Nephron progenitor cell (in vitro differentiated cells): ENCODE results near the gene ANKRD66.

ENCODE experiments used
- DNase-seq: peaks from one replicate; pipeline ENCODE4 v3.0.0; 2021
- H3K27ac Mint-ChIP-seq: 2 replicates; pipeline ENCODE4 v1.8.0; 2021; ENCODE audit warnings: mild to moderate bottlenecking, moderate library complexity, mixed read lengths
- H3K27me3 Mint-ChIP-seq: 2 replicates; pipeline ENCODE4 v1.8.0; 2021; ENCODE audit warnings: mild to moderate bottlenecking, low read depth, mixed read lengths; ENCODE audit not compliant: poor library complexity
- H3K36me3 Mint-ChIP-seq: 2 replicates; pipeline ENCODE4 v1.8.0; 2021; ENCODE audit warnings: low read depth, mixed read lengths
- H3K4me1 Mint-ChIP-seq: 2 replicates; pipeline ENCODE4 v1.8.0; 2021; ENCODE audit warnings: mixed read lengths
- H3K4me3 Mint-ChIP-seq: 2 replicates; pipeline ENCODE4 v1.8.0; 2021; ENCODE audit warnings: mild to moderate bottlenecking, moderate library complexity, mixed read lengths
- H3K9me3 Mint-ChIP-seq: 2 replicates; pipeline ENCODE4 v1.8.0; 2021; ENCODE audit warnings: mild to moderate bottlenecking, moderate library complexity, mixed read lengths
- TF ChIP-seq, protein P1 (sequence below): fragments of 200-600 bp; sonication (generic); IDR thresholded peaks from 2 replicates; pipeline ENCODE4 v1.5.0; 2021; ENCODE audit warnings: antibody characterized with exemption

Gene ANKRD66

DNA sequence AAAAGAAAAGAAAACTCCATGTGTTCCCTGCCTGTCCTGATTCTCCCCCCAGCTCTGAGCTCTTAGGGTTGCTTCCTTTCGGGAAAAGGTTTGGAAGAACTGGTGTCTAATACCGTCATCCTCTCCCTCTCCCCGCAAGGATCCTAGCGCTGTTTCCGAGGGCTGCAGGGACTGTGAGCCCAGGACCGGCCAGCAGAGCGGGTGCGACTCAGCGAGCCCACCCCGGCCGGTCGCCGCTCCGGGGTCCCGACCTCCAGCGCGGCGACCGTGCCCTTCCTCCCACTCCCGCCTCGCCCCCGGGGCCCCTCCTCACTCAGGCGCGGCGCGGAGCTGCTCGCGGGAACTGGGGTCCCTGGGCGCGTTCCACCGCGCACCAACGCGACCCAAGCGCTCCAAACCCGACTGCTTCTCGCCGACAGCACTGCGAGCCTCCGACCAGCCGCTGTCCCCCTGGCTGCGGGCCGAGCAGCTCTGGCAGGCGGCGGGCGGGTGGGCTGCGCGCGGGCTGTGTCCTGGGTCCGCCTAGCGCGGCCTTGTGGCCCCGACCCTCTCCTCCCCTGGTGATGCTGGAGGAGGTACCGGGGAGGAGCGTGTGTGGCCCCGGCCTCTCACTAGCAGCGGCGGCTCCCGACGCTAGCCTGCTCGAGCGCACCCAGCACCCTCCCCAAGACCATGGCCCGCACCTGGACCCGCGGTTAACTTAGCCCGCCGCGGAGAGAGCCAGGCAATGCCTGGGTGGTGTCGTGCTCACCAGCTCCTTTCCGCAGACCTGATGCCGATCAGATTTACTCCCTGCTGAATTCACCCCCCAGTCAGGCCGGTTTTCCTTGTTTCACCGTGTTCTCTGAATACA, 11.6 kb upstream of the ANKRD66 start, which contains the start of gene PLA2G7:
Gene PLA2G7 (minus strand): TSS at position 509 of the 853 bp plus-strand sequence. CDS start 12,484 bp downstream, outside the sequence.
- Mint-ChIP-seq H3K27ac (no peak within 1 kb of the TSS), H3K9me3 (no peaks in the 10 kb centered on the region), H3K27me3 (peaks cover 50% of the 10 kb centered on the region), H3K4me1 (peaks cover 12% of the 10 kb centered on the region), H3K36me3 (no peaks in the 10 kb centered on the region), H3K4me3 (peak within 1 kb of the TSS; percentile 91)
- TF ChIP-seq, protein P1, sequence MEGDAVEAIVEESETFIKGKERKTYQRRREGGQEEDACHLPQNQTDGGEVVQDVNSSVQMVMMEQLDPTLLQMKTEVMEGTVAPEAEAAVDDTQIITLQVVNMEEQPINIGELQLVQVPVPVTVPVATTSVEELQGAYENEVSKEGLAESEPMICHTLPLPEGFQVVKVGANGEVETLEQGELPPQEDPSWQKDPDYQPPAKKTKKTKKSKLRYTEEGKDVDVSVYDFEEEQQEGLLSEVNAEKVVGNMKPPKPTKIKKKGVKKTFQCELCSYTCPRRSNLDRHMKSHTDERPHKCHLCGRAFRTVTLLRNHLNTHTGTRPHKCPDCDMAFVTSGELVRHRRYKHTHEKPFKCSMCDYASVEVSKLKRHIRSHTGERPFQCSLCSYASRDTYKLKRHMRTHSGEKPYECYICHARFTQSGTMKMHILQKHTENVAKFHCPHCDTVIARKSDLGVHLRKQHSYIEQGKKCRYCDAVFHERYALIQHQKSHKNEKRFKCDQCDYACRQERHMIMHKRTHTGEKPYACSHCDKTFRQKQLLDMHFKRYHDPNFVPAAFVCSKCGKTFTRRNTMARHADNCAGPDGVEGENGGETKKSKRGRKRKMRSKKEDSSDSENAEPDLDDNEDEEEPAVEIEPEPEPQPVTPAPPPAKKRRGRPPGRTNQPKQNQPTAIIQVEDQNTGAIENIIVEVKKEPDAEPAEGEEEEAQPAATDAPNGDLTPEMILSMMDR, result no peak
- peak; percentile 74 for DNase-seq

DNA sequence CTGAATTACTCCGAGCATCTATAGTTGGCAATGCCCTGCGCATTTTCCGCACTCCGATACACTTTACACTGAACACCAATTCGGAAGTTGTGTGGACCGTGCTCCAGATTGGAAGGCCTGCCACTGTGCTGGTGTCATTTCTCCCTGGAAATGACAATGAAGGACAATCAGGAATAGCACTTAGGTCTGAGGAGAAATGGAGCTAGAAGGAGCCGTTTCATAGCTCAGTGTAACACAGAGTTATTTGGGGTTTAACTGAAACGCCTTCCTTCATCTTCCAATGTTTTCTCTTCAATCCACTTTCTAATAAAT, 11.1 kb upstream of the ANKRD66 start:
- Mint-ChIP-seq H3K9me3 (no peaks in the 10 kb centered on the region), H3K4me3 (peak overlapping the region; percentile 91), H3K36me3 (no peaks in the 10 kb centered on the region), H3K27ac (no peak overlapping the region), H3K27me3 (peaks cover 50% of the 10 kb centered on the region), H3K4me1 (peaks cover 12% of the 10 kb centered on the region)
- no peak for DNase-seq
- TF ChIP-seq, protein P1, result no peak

DNA sequence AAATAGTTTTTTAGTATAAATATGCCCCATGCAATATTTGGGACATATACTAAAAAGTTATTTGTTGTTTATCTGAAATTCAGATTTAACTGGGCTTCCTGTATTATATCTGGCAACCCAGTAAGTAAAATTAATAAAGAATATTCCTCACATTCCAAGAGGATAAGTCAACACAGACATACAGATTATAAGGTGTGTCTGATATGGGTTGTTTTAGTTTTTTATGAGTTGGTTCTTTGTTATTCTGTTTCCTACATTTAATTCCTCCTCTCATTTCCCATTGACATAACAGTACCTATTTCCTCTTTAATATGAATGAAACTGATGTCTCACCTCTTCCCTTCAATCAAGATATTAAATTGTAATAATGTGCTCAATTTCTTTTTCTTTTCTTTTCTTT, 9.8 kb upstream of the ANKRD66 start:
- TF ChIP-seq, protein P1, result no peak
- Mint-ChIP-seq H3K9me3 (no peaks in the 10 kb centered on the region), H3K27ac (no peak overlapping the region), H3K36me3 (no peaks in the 10 kb centered on the region), H3K27me3 (peaks cover 50% of the 10 kb centered on the region), H3K4me3 (peak overlapping the region; percentile 41), H3K4me1 (peaks cover 12% of the 10 kb centered on the region)
- no peak for DNase-seq

DNA sequence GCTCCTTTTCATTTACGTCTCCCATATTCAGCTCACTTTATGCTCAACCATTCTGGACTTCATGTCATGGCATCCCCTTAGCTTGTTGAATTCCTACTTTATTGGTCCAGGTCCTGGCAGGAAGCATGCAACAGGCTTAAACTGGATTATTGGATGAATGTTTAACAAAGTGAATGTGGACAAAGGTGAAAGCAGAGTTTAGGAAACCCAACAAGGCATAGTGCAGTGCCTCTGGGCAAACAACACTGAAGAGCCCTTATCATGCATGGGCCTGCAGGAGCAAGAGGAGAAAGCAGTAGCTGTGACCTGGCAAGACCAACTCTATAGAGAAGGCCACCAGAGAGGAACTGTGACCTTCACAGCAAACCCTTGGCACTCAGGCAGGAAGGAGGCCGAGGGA, 5.3 kb upstream of the ANKRD66 start:
- Mint-ChIP-seq H3K27me3 (peaks cover 25% of the 10 kb centered on the region), H3K9me3 (no peaks in the 10 kb centered on the region), H3K27ac (no peak overlapping the region), H3K4me3 (no peak overlapping the region), H3K4me1 (no peaks in the 10 kb centered on the region), H3K36me3 (no peaks in the 10 kb centered on the region)
- DNase-seq, result no peak
- TF ChIP-seq, protein P1, result no peak

DNA sequence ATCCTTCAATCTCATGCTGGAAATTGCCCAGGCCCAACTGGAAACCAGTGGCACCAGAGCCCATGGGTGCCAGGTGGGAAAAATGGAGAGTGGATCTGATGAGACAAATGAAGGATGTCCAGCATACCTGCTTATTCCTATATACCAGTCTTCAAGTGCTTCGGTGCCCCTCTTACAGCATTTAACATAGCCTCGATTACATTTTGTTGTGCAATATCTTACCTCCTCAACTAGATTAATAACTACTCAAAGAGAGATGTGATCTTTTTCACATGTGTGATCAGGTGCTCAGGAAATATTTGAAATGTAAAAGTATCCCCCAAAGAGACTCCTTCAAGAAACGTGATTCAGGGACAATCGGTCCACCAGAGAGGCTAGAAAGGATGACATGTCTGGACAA, 4.8 kb upstream of the ANKRD66 start:
- TF ChIP-seq, protein P1, result no peak
- no peak overlapping the region for H3K27ac Mint-ChIP-seq

More for the DNA sequence above, 4.8 kb upstream of the ANKRD66 start:
- Mint-ChIP-seq H3K36me3 (no peaks in the 10 kb centered on the region), H3K4me3 (no peak overlapping the region), H3K27me3 (peaks cover 21% of the 10 kb centered on the region), H3K9me3 (no peaks in the 10 kb centered on the region), H3K4me1 (no peaks in the 10 kb centered on the region)
- DNase-seq, result no peak
